Esophagus squamous epithelium (tissue), 5 donors: ENCODE data around the gene FAM20C. TPM values are rescaled to one million over a fixed set of nuclear protein-coding genes. Genes with fewer than 3 reads are reported as not detected.

Source experiments
- DNase-seq: peaks from one replicate; lab custom pipeline; 2025; lab: John Stamatoyannopoulos, UW
- H3K27ac ChIP-seq, 4 donors: fragments of 200-600 bp; sonication (generic); one replicate each; pipeline ENCODE4 v1.5.1; 2016 to 2019; ENCODE audit warnings: mild to moderate bottlenecking in 1 of 4
- H3K27me3 ChIP-seq, 4 donors: fragments of 200-600 bp; sonication (generic); 1 replicate in 3 of 4; 2 replicates in 1 of 4; pipeline versions ENCODE4 v1.5.1 to v1.6.0; 2017 to 2021; ENCODE audit warnings: antibody characterized with exemption in 1 of 4
- H3K36me3 ChIP-seq, 3 donors: fragments of 200-600 bp; sonication (generic); one replicate each; pipeline ENCODE4 v1.5.1; 2016 to 2019
- H3K4me1 ChIP-seq, 3 donors: fragments of 200-600 bp; sonication (generic); one replicate each; pipeline ENCODE4 v1.5.1; 2017 to 2019
- H3K4me3 ChIP-seq, 4 donors: fragments of 200-600 bp; sonication (generic); 1 replicate in 3 of 4; 2 replicates in 1 of 4; pipeline ENCODE4 v1.5.1; 2016 to 2019; ENCODE audit warnings: mild to moderate bottlenecking in 2 of 4, moderate library complexity in 1 of 4
- H3K9me3 ChIP-seq, 3 donors: fragments of 200-600 bp; sonication (generic); one replicate each; pipeline ENCODE4 v1.5.1; 2016 to 2019
- CTCF ChIP-seq, 6 experiments: fragments of 450-650 bp in 4 of 6; fragments of 200-600 bp in 2 of 6; sonication (generic) in 2 of 6; IDR thresholded peaks; one replicate each; pipeline ENCODE4 v1.5.1; 2016 to 2019; ENCODE audit warnings: antibody characterized with exemption in 6 of 6, mild to moderate bottlenecking in 4 of 6, moderate library complexity in 4 of 6
- POLR2A ChIP-seq, 4 donors: fragments of 450-650 bp; IDR thresholded peaks; one replicate each; pipeline ENCODE4 v1.6.1; 2017; ENCODE audit warnings: antibody characterized with exemption in 4 of 4, mild to moderate bottlenecking in 4 of 4, moderate library complexity in 3 of 4
- WGBS, 2 donors: methylation state at CpG; one replicate each; pipeline ENCODE4 v1.1.5; 2018; 5-methylcytosine and 5-hydroxymethylcytosine counted together
- intact Hi-C: fragments of 100-400 bp; cut with DNase I; formaldehyde crosslinking; loops from one replicate; pipeline ENCODE4 v1.15.0; 2022
- total RNA-seq, 4 donors: library from RNA; depleted of rRNA; stranded (reverse); fragments of >200 nt; gene quantifications; one replicate each; pipeline ENCODE4 v1.1.0, GENCODE V29; 2016
- donor health status: DM: yes; HTN: yes; CAD: no.

Gene FAM20C
- total RNA-seq, 4 donors from 2014 or later = 8.5 to 16.0 (median 13.7) TPM

GRCh38 chr7:298375-298702 is 106.0 kb downstream of the FAM20C start:
- WGBS, 2 donors = 64 to 71% methylated on average over 3 to 4 of the region's 15 CpGs
- DNase-seq = no peak
- intact Hi-C loops = no loop called here

GRCh38 chr7:298743-299142 is 106.4 kb downstream of the FAM20C start:
- TF ChIP-seq CTCF (IDR thresholded peaks at IDR 0.05) = no peak
- TF ChIP-seq POLR2A (IDR thresholded peaks at IDR 0.05) = no peak
- Histone ChIP-seq H3K9me3 (no peaks in the 10 kb centered on the region), H3K4me1 (peaks cover 0 to 6% (median 0%) of the 10 kb centered on the region in 3 donors), H3K4me3 (no peak overlapping the region), H3K27ac (no peak overlapping the region), H3K36me3 (no peaks in the 10 kb centered on the region), H3K27me3 (peaks cover 0 to 50% (median 2%) of the 10 kb centered on the region in 4 donors)
- intact Hi-C loops = no loop called here
- 84 to 87% methylated on average over 13 of the region's 13 CpGs for WGBS, 2 donors
- no peak for DNase-seq

More at GRCh38 chr7:298375-298702, 106.0 kb downstream of the FAM20C start:
- H3K9me3 ChIP-seq = no peaks in the 10 kb centered on the region
- no peaks in the 10 kb centered on the region for H3K36me3 ChIP-seq
- no peak overlapping the region for H3K4me3 ChIP-seq
- H3K27ac ChIP-seq = no peak overlapping the region
- H3K4me1 ChIP-seq = peaks cover 0 to 6% (median 0%) of the 10 kb centered on the region in 3 donors
- H3K27me3 ChIP-seq = peaks cover 0 to 50% (median 2%) of the 10 kb centered on the region in 4 donors
- no peak for TF ChIP-seq CTCF (IDR thresholded peaks at IDR 0.05)
- no peak for TF ChIP-seq POLR2A (IDR thresholded peaks at IDR 0.05)

GRCh38 chr7:299169-299568 is 106.8 kb downstream of the FAM20C start:
- no peak for TF ChIP-seq POLR2A (IDR thresholded peaks at IDR 0.05)
- no peak for TF ChIP-seq CTCF (IDR thresholded peaks at IDR 0.05)
- Histone ChIP-seq H3K36me3 (no peaks in the 10 kb centered on the region), H3K4me1 (peaks cover 0 to 6% (median 0%) of the 10 kb centered on the region in 3 donors), H3K4me3 (no peak overlapping the region), H3K27ac (no peak overlapping the region), H3K27me3 (peaks cover 0 to 50% (median under 1%) of the 10 kb centered on the region in 4 donors), H3K9me3 (no peaks in the 10 kb centered on the region)
- intact Hi-C loops = no loop called here
- no peak for DNase-seq
- WGBS, 2 donors = 71 to 92% methylated on average over 1 to 15 of the region's 15 CpGs

- peaks cover 0 to 46% (median 0%) of the 10 kb centered on the region in 4 donors for H3K27me3 ChIP-seq
- H3K4me3 ChIP-seq = no peak overlapping the region
- no peak overlapping the region for H3K27ac ChIP-seq
- TF ChIP-seq CTCF (IDR thresholded peaks at IDR 0.05) (no peak), POLR2A (IDR thresholded peaks at IDR 0.05) (no peak)
- intact Hi-C loops = no loop called here
- no peaks in the 10 kb centered on the region for H3K36me3 ChIP-seq
- WGBS, 2 donors = 84 to 87% methylated on average over 5 to 8 of the region's 16 CpGs
- H3K4me1 ChIP-seq = peaks cover 0 to 6% (median 0%) of the 10 kb centered on the region in 3 donors
- no peaks in the 10 kb centered on the region for H3K9me3 ChIP-seq
- DNase-seq = no peak
Observed at GRCh38 chr7:299628-300027, 107.3 kb downstream of the FAM20C start.

- Histone ChIP-seq H3K4me3 (no peak overlapping the region), H3K36me3 (no peaks in the 10 kb centered on the region), H3K27ac (no peak overlapping the region), H3K9me3 (no peaks in the 10 kb centered on the region), H3K27me3 (peaks cover 0 to 42% (median 0%) of the 10 kb centered on the region in 4 donors), H3K4me1 (peaks cover 0 to 6% (median 0%) of the 10 kb centered on the region in 3 donors)
- no peak for TF ChIP-seq POLR2A (IDR thresholded peaks at IDR 0.05)
- no peak for TF ChIP-seq CTCF (IDR thresholded peaks at IDR 0.05)
- WGBS, 2 donors = 78 to 89% methylated on average over 3 to 9 of the region's 10 CpGs
- intact Hi-C loops = no loop called here
- no peak for DNase-seq
Observed at GRCh38 chr7:300048-300447, 107.7 kb downstream of the FAM20C start.
